GM12878 (cell line): ENCODE results near the gene HMCN2. TPM values are rescaled to one million over a fixed set of nuclear protein-coding genes. Genes with fewer than 3 reads are reported as not detected.

ENCODE experiments used
- ATAC-seq: fragments of 200-7000 bp; cut with Tn5 transposase; 3 replicates; pipeline ENCODE4 v1.9.1; 2020; ENCODE audit warnings: mild to moderate bottlenecking, moderate library complexity
- Bru-seq: library from RNA; stranded (reverse); fragments of 400-500 nt; gene quantifications from one replicate; lab custom pipeline; 2021; lab: Mats Ljungman, UMichigan
- BruChase-seq, 2 experiments: library from RNA; stranded (reverse); fragments of 400-500 nt; gene quantifications; one replicate each; lab custom pipeline; 2021; lab: Mats Ljungman, UMichigan
- BruUV-seq: library from RNA; stranded (reverse); fragments of 400-500 nt; replicated peaks from 2 replicates; lab custom pipeline; 2021; lab: Mats Ljungman, UMichigan
- CTCF ChIA-PET: fragments of 300-600 bp; sonication (Branson Sonifier 250); formaldehyde crosslinking; extraction: SDS; loops from one replicate; lab custom pipeline; 2021; ENCODE audit warnings: inconsistent platforms; lab: Yijun Ruan, JAX
- POLR2A ChIA-PET: fragments of 350-600 bp; formaldehyde crosslinking; extraction: SDS; loops from one replicate; lab custom pipeline; 2021; ENCODE audit warnings: inconsistent platforms; lab: Charles Lee
- RAD21 ChIA-PET: fragments of 300-600 bp; sonication (Branson Sonifier 250); formaldehyde crosslinking; loops from one replicate; lab custom pipeline; 2023; ENCODE audit warnings: antibody characterized with exemption; ENCODE audit not compliant: unreplicated experiment; lab: Charles Lee
- SMC1A ChIA-PET: fragments of 300-600 bp; sonication (Branson Sonifier 250); formaldehyde crosslinking; loops from one replicate; lab custom pipeline; 2023; ENCODE audit not compliant: unreplicated experiment, uncharacterized antibody; lab: Charles Lee
- DNase-seq: peaks from one replicate; pipeline ENCODE4 v3.0.0-alpha.2; 2011; ENCODE audit warnings: low read depth, low spot score
- FAIRE-seq: peaks from 3 replicates; lab custom pipeline; 2011; peaks lifted over from hg19 to GRCh38; lab: Jason Lieb, UNC
- H2AFZ ChIP-seq: 2 replicates; pipeline ENCODE4 v1.6.0; 2011; ENCODE audit warnings: low read depth, low read length, control low read depth; ENCODE audit not compliant: control insufficient read depth
- H3K27ac ChIP-seq: 2 replicates; pipeline ENCODE4 v1.5.1; 2011; ENCODE audit warnings: control low read depth; ENCODE audit not compliant: control insufficient read depth, insufficient read depth
- H3K27me3 ChIP-seq, 2 experiments: replicated peaks in 1 of 2; 2 replicates each; pipeline versions ENCODE4 v1.6.0 to v1.6.1; 2011; ENCODE audit warnings: low read length in 1 of 2; ENCODE audit not compliant: control insufficient read depth in 2 of 2, insufficient read depth in 2 of 2
- H3K36me3 ChIP-seq, 2 experiments: 2 replicates each; pipeline ENCODE4 v1.5.1; 2011; ENCODE audit warnings: low read length in 1 of 2; ENCODE audit not compliant: control insufficient read depth in 2 of 2, insufficient read depth in 2 of 2
- H3K4me1 ChIP-seq: 2 replicates; pipeline ENCODE4 v1.6.1; 2011; ENCODE audit warnings: mild to moderate bottlenecking, low read length, moderate library complexity, mixed read lengths; ENCODE audit not compliant: control insufficient read depth, insufficient read depth
- H3K4me2 ChIP-seq: 2 replicates; pipeline ENCODE4 v1.6.0; 2011; ENCODE audit warnings: control low read depth; ENCODE audit not compliant: control insufficient read depth, insufficient read depth
- H3K4me3 ChIP-seq: fragments of 200-600 bp; sonication (generic); 2 replicates; pipeline ENCODE4 v1.5.1; 2016
- H3K79me2 ChIP-seq: 2 replicates; pipeline ENCODE4 v1.6.0; 2011; ENCODE audit warnings: low read length; ENCODE audit not compliant: control insufficient read depth, insufficient read depth
- H3K9ac ChIP-seq: 2 replicates; pipeline ENCODE4 v1.8.0; 2011; ENCODE audit warnings: low read length, control low read depth, mixed read lengths; ENCODE audit not compliant: control insufficient read depth, insufficient read depth
- H3K9me3 ChIP-seq: replicated peaks from 3 replicates; pipeline ENCODE4 v1.5.1; 2011; ENCODE audit warnings: mild to moderate bottlenecking, low read length; ENCODE audit not compliant: control insufficient read depth, insufficient read depth
- H4K20me1 ChIP-seq: 2 replicates; pipeline ENCODE4 v1.6.0; 2011; ENCODE audit not compliant: control insufficient read depth, insufficient read depth
- BHLHE40 ChIP-seq, 2 experiments: fragments of 450-650 bp in 1 of 2; IDR thresholded peaks; 2 replicates each; pipeline ENCODE4 v1.6.1; 2011 to 2017; ENCODE audit warnings: low read depth in 2 of 2, borderline replicate concordance in 1 of 2, improper control_type of control experiment in 1 of 2, low read length in 1 of 2, mild to moderate bottlenecking in 1 of 2
- E2F4 ChIP-seq: IDR thresholded peaks from 2 replicates; pipeline ENCODE4 v1.6.1; 2012; ENCODE audit warnings: low read depth, low read length, improper control_type of control experiment
- ETV6 ChIP-seq, 2 experiments: fragments of 450-650 bp in 1 of 2; IDR thresholded peaks in 1 of 2; conservative IDR thresholded peaks in 1 of 2; 2 replicates each; pipeline ENCODE4 v1.6.1; 2014; ENCODE audit warnings: antibody characterized with exemption in 1 of 2, borderline replicate concordance in 1 of 2, low read depth in 1 of 2, mild to moderate bottlenecking in 1 of 2, moderate library complexity in 1 of 2
- HDAC6 ChIP-seq: fragments of 200-600 bp; sonication (generic); IDR thresholded peaks from one replicate; pipeline ENCODE4 v1.8.0; 2017; ENCODE audit warnings: antibody characterized with exemption; ENCODE audit not compliant: unreplicated experiment
- KAT2A ChIP-seq: conservative IDR thresholded peaks from 2 replicates; pipeline ENCODE4 v1.6.1; 2011; ENCODE audit warnings: low read depth, low read length; ENCODE audit not compliant: control insufficient read depth
- KLF5 ChIP-seq: fragments of 450-650 bp; IDR thresholded peaks from 2 replicates; pipeline ENCODE4 v1.6.1; 2014; ENCODE audit warnings: mild to moderate bottlenecking; ENCODE audit not compliant: partially characterized antibody
- MEF2A ChIP-seq: IDR thresholded peaks from 2 replicates; pipeline ENCODE4 v1.6.1; 2011; ENCODE audit warnings: low read depth, mild to moderate bottlenecking, low read length, moderate library complexity; ENCODE audit not compliant: insufficient read depth
- MXI1 ChIP-seq: fragments of 150-350 bp; IDR thresholded peaks from 2 replicates; pipeline ENCODE4 v1.6.1; 2011; ENCODE audit warnings: low read depth, mild to moderate bottlenecking, inconsistent platforms, low read length, improper control_type of control experiment
- WGBS: methylation state at CpG from one replicate; pipeline ENCODE4 v1.1.6; 2016; ENCODE audit warnings: low lambda C conversion rate; ENCODE audit not compliant: insufficient replicate concordance, insufficient coverage; ENCODE audit errors: missing lambda C conversion rate; 5-methylcytosine and 5-hydroxymethylcytosine counted together
- in situ Hi-C: fragments of 300-500 bp; cut with MboI; formaldehyde crosslinking; loops from 9 replicates; pipeline ENCODE4 v1.14.3; 2018; ENCODE audit warnings: mixed read lengths
- intact Hi-C: fragments of 100-400 bp; cut with micrococcal nuclease; formaldehyde crosslinking; loops from one replicate; pipeline ENCODE4 v1.14.2; 2022; ENCODE audit not compliant: unreplicated experiment
- long read RNA-seq, 2 experiments: library from polyadenylated mRNA; unstranded; transcript quantifications; one replicate each; pipeline ENCODE4 v2.0.0, GENCODE V29; 2019 to 2020
- polyA minus RNA-seq, 3 experiments: library from RNA; depleted of rRNA, polyadenylated mRNA; stranded (reverse); fragments of >200 nt; gene quantifications; 2 replicates each; pipeline ENCODE4 v1.2.3, GENCODE V29; 2011
- polyA plus RNA-seq, 11 experiments: library from polyadenylated mRNA; depleted of rRNA in 4 of 11; unstranded in 6 of 11; stranded (reverse) in 5 of 11; fragments of >200 nt; fragmentation: Nextera tagmentation in 4 of 11; fragmentation: Illumina TruSeq in 1 of 11; extraction: Ambion mirVana in 4 of 11; extraction: Trizol in 1 of 11; gene quantifications; 1 replicate in 1 of 11; 2 replicates in 10 of 11; pipeline versions ENCODE4 v1.2.1 to v1.2.3, GENCODE V29; 2011 to 2016; ENCODE audit warnings: inconsistent platforms in 2 of 11, missing spikeins in 2 of 11, low read depth in 1 of 11
- total RNA-seq, 4 experiments: library from RNA; depleted of rRNA in 3 of 4; stranded (reverse); fragments of >200 nt in 3 of 4; fragmentation: Illumina TruSeq in 1 of 4; extraction: Trizol in 1 of 4; gene quantifications; 2 replicates each; pipeline versions ENCODE4 v1.2.1 to v1.2.3, GENCODE V29; 2013 to 2021

HMCN2 gene, protein sequence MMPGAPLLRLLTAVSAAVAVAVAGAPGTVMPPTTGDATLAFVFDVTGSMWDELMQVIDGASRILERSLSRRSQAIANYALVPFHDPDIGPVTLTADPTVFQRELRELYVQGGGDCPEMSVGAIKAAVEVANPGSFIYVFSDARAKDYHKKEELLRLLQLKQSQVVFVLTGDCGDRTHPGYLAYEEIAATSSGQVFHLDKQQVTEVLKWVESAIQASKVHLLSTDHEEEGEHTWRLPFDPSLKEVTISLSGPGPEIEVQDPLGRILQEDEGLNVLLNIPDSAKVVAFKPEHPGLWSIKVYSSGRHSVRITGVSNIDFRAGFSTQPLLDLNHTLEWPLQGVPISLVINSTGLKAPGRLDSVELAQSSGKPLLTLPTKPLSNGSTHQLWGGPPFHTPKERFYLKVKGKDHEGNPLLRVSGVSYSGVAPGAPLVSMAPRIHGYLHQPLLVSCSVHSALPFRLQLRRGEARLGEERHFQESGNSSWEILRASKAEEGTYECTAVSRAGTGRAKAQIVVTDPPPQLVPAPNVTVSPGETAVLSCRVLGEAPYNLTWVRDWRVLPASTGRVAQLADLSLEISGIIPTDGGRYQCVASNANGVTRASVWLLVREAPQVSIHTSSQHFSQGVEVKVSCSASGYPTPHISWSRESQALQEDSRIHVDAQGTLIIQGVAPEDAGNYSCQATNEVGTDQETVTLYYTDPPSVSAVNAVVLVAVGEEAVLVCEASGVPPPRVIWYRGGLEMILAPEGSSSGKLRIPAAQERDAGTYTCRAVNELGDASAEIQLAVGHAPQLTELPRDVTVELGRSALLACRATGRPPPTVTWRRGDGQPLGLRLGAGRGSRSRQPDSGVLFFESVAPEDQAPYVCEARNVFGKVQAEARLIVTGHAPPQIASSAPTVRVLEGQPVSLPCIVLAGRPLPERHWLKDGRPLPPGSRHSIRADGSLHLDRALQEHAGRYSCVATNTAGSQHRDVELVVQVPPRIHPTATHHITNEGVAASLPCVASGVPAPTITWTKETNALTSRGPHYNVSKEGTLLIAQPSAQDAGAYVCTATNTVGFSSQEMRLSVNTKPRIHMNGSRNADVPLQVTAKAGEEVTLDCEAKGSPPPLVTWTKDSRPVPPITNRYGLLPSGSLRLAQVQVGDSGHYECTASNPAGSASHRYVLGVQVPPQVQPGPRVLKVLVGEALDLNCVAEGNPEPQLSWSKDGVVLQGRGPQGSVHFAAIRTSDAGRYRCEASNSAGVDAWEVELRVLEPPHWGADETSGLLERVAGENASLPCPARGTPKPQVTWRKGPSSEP (N-terminal part only)
- not detected in 2 replicates for total RNA-seq (2013; cell fraction: nucleolus; rRNA removed)
- total RNA-seq (2014; rRNA removed), result not detected in 2 replicates
- not detected in 2 replicates for total RNA-seq (2014; rRNA removed; fragmentation: Illumina TruSeq; extraction: Trizol)
- not detected in 2 replicates for total RNA-seq (2021)
- polyA plus RNA-seq (2011; ENCODE audit: low read depth), result not detected
- 0.04 TPM in 1 of 2 replicates, not detected in the other for polyA plus RNA-seq (2011; rRNA removed)
- polyA plus RNA-seq (2011; cell fraction: cytosol; rRNA removed), result under 0.01 and 0.02 TPM in 2 replicates
- 0.18 and 0.20 TPM in 2 replicates for polyA plus RNA-seq (2011; cell fraction: nucleus; rRNA removed)
- polyA plus RNA-seq (2012), result 0.01 TPM in 1 of 2 replicates, not detected in the other
- not detected in 2 replicates for polyA plus RNA-seq (2014; fragmentation: Illumina TruSeq; extraction: Trizol)
- not detected for polyA plus RNA-seq (2014; fragmentation: Nextera tagmentation; extraction: Ambion mirVana)
- polyA plus RNA-seq (2014; rRNA removed), result not detected in 2 replicates
- polyA plus RNA-seq (2016; fragmentation: Nextera tagmentation; extraction: Ambion mirVana), result not detected
- polyA minus RNA-seq (2011; rRNA and poly(A)+ RNA removed), result not detected in 2 replicates
- polyA minus RNA-seq (2011; cell fraction: cytosol; rRNA and poly(A)+ RNA removed), result not detected in 2 replicates
- polyA minus RNA-seq (2011; cell fraction: nucleus; rRNA and poly(A)+ RNA removed), result under 0.01 TPM in 1 of 2 replicates, not detected in the other
- percentile 5 among the genes with signal in this experiment for Bru-seq, nascent RNA
- percentile 5 among the genes with signal in this experiment for BruChase-seq, experiment 1, labeled RNA remaining after a 6-hour chase
- percentile 2 among the genes with signal in this experiment for BruChase-seq, experiment 2, labeled RNA remaining after a 2-hour chase
- long read RNA-seq, experiment 1, result 0 reads
- long read RNA-seq, experiment 2, result 0 reads

GRCh38 chr9:130265431-130266235 is at the start of gene HMCN2:
TSS of gene HMCN2 (plus strand) at chr9:130265760. CDS start at chr9:130265879, 119 bp downstream.
- RAD21 ChIA-PET, result no interaction called here
- no peak within 1 kb of the TSS for H2AFZ ChIP-seq
- peaks cover 12 to 14% of the 10 kb centered on the region in 2 experiments for H3K27me3 ChIP-seq
- ATAC-seq (no peak), DNase-seq (no peak), FAIRE-seq (no peak)
- CTCF ChIA-PET, result no interaction called here
- no peaks in the 10 kb centered on the region for H3K9me3 ChIP-seq
- 14% methylated on average over 63 of the region's 89 CpGs for WGBS
- no peak within 1 kb of the TSS for H3K4me3 ChIP-seq
- intact Hi-C loops (no loop called here), in situ Hi-C loops (no loop called here)
- POLR2A ChIA-PET, result no interaction called here
- no peaks in the 10 kb centered on the region for H4K20me1 ChIP-seq
- H3K79me2 ChIP-seq, result no peaks in the 10 kb centered on the region
- no peak within 1 kb of the TSS for H3K9ac ChIP-seq
- no peak within 1 kb of the TSS for H3K27ac ChIP-seq
- no TSS peak for BruUV-seq
- no peaks in the 10 kb centered on the region for H3K4me1 ChIP-seq
- TF ChIP-seq KLF5 (no peak), ETV6 (conservative IDR thresholded peaks at IDR 0.05 in 1 of 2, IDR thresholded peaks at IDR 0.05 in 1 of 2; ENCODE audit: borderline replicate concordance in 1 of 2, low read depth in 1 of 2) (no peak), HDAC6 (no peak), MEF2A (no peak), BHLHE40 (IDR thresholded peaks at IDR 0.05; ENCODE audit: borderline replicate concordance in 1 of 2, low read depth in 2 of 2, low read length in 1 of 2) (no peak), E2F4 (no peak), MXI1 (no peak), KAT2A (no peak)
- H3K4me2 ChIP-seq, result no peak within 1 kb of the TSS
- no peaks in the 10 kb centered on the region for H3K36me3 ChIP-seq
- SMC1A ChIA-PET, result no interaction called here
